ENCODE data around the gene DSCAML1. TPM values are rescaled to one million over a fixed set of nuclear protein-coding genes. Genes with fewer than 3 reads are reported as not detected.

Gene DSCAML1
- total RNA-seq, 1 donor from 2014 or later, result 0.95 TPM

DNA sequence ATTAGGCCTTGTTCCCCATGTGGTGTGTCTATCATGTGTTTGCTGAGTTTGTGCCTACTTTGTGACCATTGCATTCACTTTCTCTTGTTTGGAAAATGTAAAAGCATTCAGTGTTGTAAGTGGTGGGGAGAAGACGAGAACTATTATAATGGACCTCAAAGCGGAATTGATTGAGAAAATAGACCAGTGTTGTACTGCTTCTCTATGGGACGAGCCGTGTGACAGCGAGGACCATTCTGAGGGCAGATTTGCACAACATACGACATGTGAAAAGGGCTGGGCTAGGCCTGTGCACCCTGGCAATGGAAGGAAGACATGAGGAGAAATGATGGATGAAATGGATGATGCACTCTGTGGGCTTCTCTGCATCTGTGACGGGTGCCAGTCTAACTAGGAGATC is 233.5 kb downstream of the DSCAML1 start:
- intact Hi-C loops (cut with DNase I), result no loop called here
- Histone ChIP-seq H3K27me3 (ENCODE audit: low read depth) (no peaks in the 10 kb centered on the region), H3K27ac (no peak overlapping the region), H3K4me1 (no peaks in the 10 kb centered on the region), H3K4me3 (no peak overlapping the region), H3K9me3 (no peaks in the 10 kb centered on the region), H3K36me3 (no peaks in the 10 kb centered on the region)
- DNase-seq (no peak), ATAC-seq (no peak)
- TF ChIP-seq, protein P1, sequence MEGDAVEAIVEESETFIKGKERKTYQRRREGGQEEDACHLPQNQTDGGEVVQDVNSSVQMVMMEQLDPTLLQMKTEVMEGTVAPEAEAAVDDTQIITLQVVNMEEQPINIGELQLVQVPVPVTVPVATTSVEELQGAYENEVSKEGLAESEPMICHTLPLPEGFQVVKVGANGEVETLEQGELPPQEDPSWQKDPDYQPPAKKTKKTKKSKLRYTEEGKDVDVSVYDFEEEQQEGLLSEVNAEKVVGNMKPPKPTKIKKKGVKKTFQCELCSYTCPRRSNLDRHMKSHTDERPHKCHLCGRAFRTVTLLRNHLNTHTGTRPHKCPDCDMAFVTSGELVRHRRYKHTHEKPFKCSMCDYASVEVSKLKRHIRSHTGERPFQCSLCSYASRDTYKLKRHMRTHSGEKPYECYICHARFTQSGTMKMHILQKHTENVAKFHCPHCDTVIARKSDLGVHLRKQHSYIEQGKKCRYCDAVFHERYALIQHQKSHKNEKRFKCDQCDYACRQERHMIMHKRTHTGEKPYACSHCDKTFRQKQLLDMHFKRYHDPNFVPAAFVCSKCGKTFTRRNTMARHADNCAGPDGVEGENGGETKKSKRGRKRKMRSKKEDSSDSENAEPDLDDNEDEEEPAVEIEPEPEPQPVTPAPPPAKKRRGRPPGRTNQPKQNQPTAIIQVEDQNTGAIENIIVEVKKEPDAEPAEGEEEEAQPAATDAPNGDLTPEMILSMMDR (IDR thresholded peaks at IDR 0.05), result no peak

DNA sequence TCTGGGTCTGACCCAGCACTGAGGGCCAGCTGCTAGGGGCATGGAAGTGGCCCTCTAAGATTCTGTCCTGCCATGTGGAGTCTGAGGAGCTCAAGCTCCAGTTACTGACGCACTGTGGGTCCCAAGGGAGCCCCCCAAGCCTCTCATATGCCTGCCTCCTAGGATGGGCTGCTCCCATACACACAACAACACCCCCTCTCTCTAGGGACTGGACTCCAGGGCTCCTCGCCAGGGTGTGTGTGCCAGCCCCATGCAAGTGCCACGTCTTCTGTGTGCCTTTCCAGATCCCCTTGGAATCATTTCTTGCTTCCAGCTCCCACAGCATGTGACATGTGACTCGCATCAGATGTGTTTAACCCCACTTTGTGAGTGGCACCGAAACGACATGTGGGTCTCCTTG is 234.9 kb downstream of the DSCAML1 start:
- no peaks in the 10 kb centered on the region for H3K27me3 ChIP-seq (ENCODE audit: low read depth)
- no peak for ATAC-seq
- no peaks in the 10 kb centered on the region for H3K4me1 ChIP-seq
- no peak for DNase-seq
- no peak overlapping the region for H3K27ac ChIP-seq
- intact Hi-C loops (cut with DNase I), result no loop called here
- TF ChIP-seq, protein P1 (IDR thresholded peaks at IDR 0.05), result no peak
- no peak overlapping the region for H3K4me3 ChIP-seq
- H3K36me3 ChIP-seq, result no peaks in the 10 kb centered on the region
- H3K9me3 ChIP-seq, result no peaks in the 10 kb centered on the region

DNA sequence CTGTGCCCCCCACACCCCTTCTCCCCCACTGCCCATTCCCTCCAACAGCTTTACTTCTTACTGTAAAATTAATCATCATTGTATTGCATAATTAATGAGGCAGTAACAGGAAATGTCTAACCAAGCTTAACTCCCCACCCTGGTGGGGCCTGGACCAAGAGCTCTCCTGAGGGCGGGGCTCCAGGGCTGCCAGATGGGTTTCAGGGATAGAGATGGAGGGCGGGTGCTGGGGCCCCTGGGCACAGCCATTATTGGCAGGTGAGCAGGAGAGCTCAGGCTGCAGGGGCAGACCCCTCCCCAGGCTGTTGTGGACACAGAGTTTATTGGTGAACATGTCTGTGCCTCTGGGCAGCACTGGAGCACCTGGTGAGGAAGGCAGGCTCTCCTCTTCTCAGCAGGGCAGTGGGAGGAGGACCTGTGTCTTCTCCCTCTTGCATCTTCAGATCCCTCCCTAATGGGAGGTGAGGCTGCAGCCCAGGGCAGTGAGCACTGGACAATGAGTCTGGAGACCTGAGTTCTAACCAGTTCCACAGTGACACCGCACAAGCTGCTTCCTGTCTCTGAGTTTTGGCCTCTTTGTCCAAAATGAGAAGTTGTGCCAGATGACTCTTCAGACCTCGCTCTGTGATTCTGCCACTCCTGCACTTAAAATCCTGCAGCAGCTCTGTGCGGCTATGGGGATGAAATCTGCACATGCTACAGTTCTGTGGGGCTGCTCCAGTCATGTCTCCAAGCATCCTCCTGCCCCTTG is 236.1 kb downstream of the DSCAML1 start:
- no peak for DNase-seq
- Histone ChIP-seq H3K27ac (no peak overlapping the region), H3K9me3 (no peaks in the 10 kb centered on the region), H3K36me3 (no peaks in the 10 kb centered on the region), H3K4me3 (no peak overlapping the region), H3K4me1 (no peaks in the 10 kb centered on the region), H3K27me3 (ENCODE audit: low read depth) (no peaks in the 10 kb centered on the region)
- intact Hi-C loops (cut with DNase I), result no loop called here
- TF ChIP-seq, protein P1 (IDR thresholded peaks at IDR 0.05), result no peak
- no peak for ATAC-seq

DNA sequence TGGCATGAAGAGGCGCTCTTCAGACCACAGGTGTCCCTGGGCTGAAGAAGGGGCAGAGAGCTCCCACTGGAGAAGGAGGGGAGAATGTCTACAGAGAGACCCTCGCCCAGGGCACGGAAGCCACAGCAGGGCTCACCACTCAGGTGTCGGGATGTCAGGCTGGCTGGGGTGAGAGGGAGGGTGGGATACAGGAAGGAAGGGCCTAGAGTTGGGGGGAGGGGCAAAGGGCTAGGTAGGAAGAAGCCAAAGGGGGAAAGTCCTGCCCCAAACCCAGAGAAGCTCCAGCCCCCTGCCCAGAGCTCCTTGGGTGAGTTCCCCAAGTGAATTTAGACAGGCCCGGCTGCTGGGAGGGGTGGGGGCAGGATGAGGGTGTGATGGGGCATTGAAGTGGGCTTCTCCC is 237.3 kb downstream of the DSCAML1 start:
- Histone ChIP-seq H3K36me3 (no peaks in the 10 kb centered on the region), H3K27me3 (ENCODE audit: low read depth) (no peaks in the 10 kb centered on the region), H3K9me3 (no peaks in the 10 kb centered on the region), H3K4me1 (no peaks in the 10 kb centered on the region), H3K4me3 (no peak overlapping the region), H3K27ac (no peak overlapping the region)
- DNase-seq (no peak), ATAC-seq (no peak)
- TF ChIP-seq, protein P1 (IDR thresholded peaks at IDR 0.05), result no peak
- intact Hi-C loops (cut with DNase I), result no loop called here

DNA sequence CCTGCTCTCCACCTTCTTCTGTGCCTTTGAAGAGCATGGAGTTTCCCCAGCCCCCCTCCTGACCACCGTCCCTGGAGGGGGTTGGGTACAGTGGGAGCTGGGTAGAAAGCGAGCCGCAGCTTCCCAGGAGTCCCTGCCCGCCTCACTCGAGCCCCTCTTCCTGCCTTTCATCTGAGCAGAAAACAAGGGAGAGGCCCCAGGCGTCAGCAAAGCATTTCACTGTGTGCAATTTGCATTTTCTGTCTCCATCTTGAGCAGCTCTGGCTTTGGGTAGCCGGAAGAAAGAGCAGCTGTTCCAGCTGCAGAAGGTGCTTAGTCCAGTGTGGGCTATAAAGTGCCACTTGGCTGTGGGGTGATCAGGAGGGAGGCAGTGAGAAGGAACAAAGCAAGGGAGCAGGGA is 239.7 kb downstream of the DSCAML1 start:
- ATAC-seq (no peak), DNase-seq (no peak)
- H3K4me1 ChIP-seq, result no peaks in the 10 kb centered on the region
- TF ChIP-seq, protein P1 (IDR thresholded peaks at IDR 0.05), result no peak
- H3K27me3 ChIP-seq (ENCODE audit: low read depth), result no peaks in the 10 kb centered on the region
- H3K36me3 ChIP-seq, result no peaks in the 10 kb centered on the region
- no peak overlapping the region for H3K4me3 ChIP-seq
- H3K9me3 ChIP-seq, result no peaks in the 10 kb centered on the region
- intact Hi-C loops (cut with DNase I), result no loop called here
- H3K27ac ChIP-seq, result no peak overlapping the region

Measured in lower lobe of right lung (tissue), 2 donors.